ENCODE measurements around the gene PIK3R1. TPM values are rescaled to one million over a fixed set of nuclear protein-coding genes. Genes with fewer than 3 reads are reported as not detected.

PIK3R1 gene
- total and polyA plus RNA-seq, 7 donors = 29.7 to 155 (median 102) TPM

- H3K27me3 ChIP-seq (ENCODE audit: insufficient read depth in 3 of 3, low read length in 2 of 3) = no peaks in the 10 kb centered on the region
- intact Hi-C loops (cut with DNase I) = no loop called here
- DNase-seq (no peak), ATAC-seq (no peak)
- no peaks in the 10 kb centered on the region for H3K9me3 ChIP-seq
- H3K36me3 ChIP-seq (ENCODE audit: insufficient read depth in 1 of 2, low read depth in 1 of 2) = no peaks in the 10 kb centered on the region
- H3K4me1 ChIP-seq = peaks cover 73% of the 10 kb centered on the region
- TF ChIP-seq CTCF (IDR thresholded peaks at IDR 0.05) = no peak
- 29 to 44% (median 30%) methylated on average over 3 of the region's 3 CpGs for WGBS, 3 donors
- H3K4me3 ChIP-seq = no peak overlapping the region
- peak overlapping the region; percentile 24 for H3K27ac ChIP-seq
Observed at GRCh38 chr5:68268101-68268851, 52.7 kb downstream of the PIK3R1 start.

GRCh38 chr5:68268852-68269130, 53.2 kb downstream of the PIK3R1 start:
- Histone ChIP-seq H3K27ac (peak overlapping the region; percentile 24), H3K9me3 (no peaks in the 10 kb centered on the region), H3K4me1 (peaks cover 68% of the 10 kb centered on the region), H3K27me3 (ENCODE audit: insufficient read depth in 3 of 3, low read length in 2 of 3) (no peaks in the 10 kb centered on the region), H3K4me3 (no peak overlapping the region), H3K36me3 (ENCODE audit: insufficient read depth in 1 of 2, low read depth in 1 of 2) (peaks cover 0 to 2% of the 10 kb centered on the region in 2 donors)
- WGBS, 3 donors = 50 to 67% (median 62%) methylated on average over 5 of the region's 5 CpGs
- ATAC-seq = no peak
- DNase-seq = no peak
- TF ChIP-seq CTCF (IDR thresholded peaks at IDR 0.05) = no peak
- intact Hi-C loops (cut with DNase I) = no loop called here

- DNase-seq (no peak), ATAC-seq (no peak)
- TF ChIP-seq CTCF (IDR thresholded peaks at IDR 0.05) = no peak
- no peak overlapping the region for H3K4me3 ChIP-seq
- H3K27ac ChIP-seq = no peak overlapping the region
- H3K9me3 ChIP-seq = no peaks in the 10 kb centered on the region
- intact Hi-C loops (cut with DNase I) = no loop called here
- H3K4me1 ChIP-seq = peaks cover 58% of the 10 kb centered on the region
- no peaks in the 10 kb centered on the region for H3K27me3 ChIP-seq (ENCODE audit: insufficient read depth in 3 of 3, low read length in 2 of 3)
- WGBS, 3 donors = 90 to 94% (median 92%) methylated on average over 2 of the region's 2 CpGs
- H3K36me3 ChIP-seq (ENCODE audit: insufficient read depth in 1 of 2, low read depth in 1 of 2) = peaks cover 2 to 12% of the 10 kb centered on the region in 2 donors
Observed at GRCh38 chr5:68269820-68270219, 54.3 kb downstream of the PIK3R1 start.

GRCh38 chr5:68270399-68270975, 54.9 kb downstream of the PIK3R1 start:
- Histone ChIP-seq H3K4me1 (peaks cover 52% of the 10 kb centered on the region), H3K36me3 (ENCODE audit: insufficient read depth in 1 of 2, low read depth in 1 of 2) (peaks cover 2 to 19% of the 10 kb centered on the region in 2 donors), H3K4me3 (no peak overlapping the region), H3K9me3 (no peaks in the 10 kb centered on the region), H3K27me3 (ENCODE audit: insufficient read depth in 3 of 3, low read length in 2 of 3) (no peaks in the 10 kb centered on the region), H3K27ac (no peak overlapping the region)
- ATAC-seq = no peak
- DNase-seq = no peak
- no peak for TF ChIP-seq CTCF (IDR thresholded peaks at IDR 0.05)
- intact Hi-C loops (cut with DNase I) = no loop called here

GRCh38 chr5:68271124-68271523, 55.6 kb downstream of the PIK3R1 start:
- peaks cover 48% of the 10 kb centered on the region for H3K4me1 ChIP-seq
- no peak for DNase-seq
- intact Hi-C loops (cut with DNase I) = no loop called here
- H3K27ac ChIP-seq = peak overlapping the region; percentile 1
- no peaks in the 10 kb centered on the region for H3K27me3 ChIP-seq (ENCODE audit: insufficient read depth in 3 of 3, low read length in 2 of 3)
- WGBS, 3 donors = 57 to 63% (median 59%) methylated on average over 5 of the region's 5 CpGs
- TF ChIP-seq CTCF (IDR thresholded peaks at IDR 0.05) = no peak
- no peak overlapping the region for H3K4me3 ChIP-seq
- no peaks in the 10 kb centered on the region for H3K9me3 ChIP-seq
- peaks cover 2 to 25% of the 10 kb centered on the region in 2 donors for H3K36me3 ChIP-seq (ENCODE audit: insufficient read depth in 1 of 2, low read depth in 1 of 2)
- peak in 2 of 4 donors; percentile 29 to 40 for ATAC-seq
